22Rv1 (cell line): ENCODE results near the gene OTX2.

Experiments
- H3K27ac ChIP-seq: fragments of 450-650 bp; 2 replicates; pipeline ENCODE4 v1.5.1; 2017
- ZFX ChIP-seq: fragments of 450-650 bp; IDR thresholded peaks from 2 replicates; pipeline ENCODE4 v1.6.1; 2017; ENCODE audit warnings: antibody characterized with exemption, borderline replicate concordance
- TF ChIP-seq, protein P1 (sequence below): fragments of 450-650 bp; IDR thresholded peaks from 2 replicates; pipeline ENCODE4 v1.5.1; 2017; ENCODE audit warnings: mild to moderate bottlenecking

OTX2 gene

DNA sequence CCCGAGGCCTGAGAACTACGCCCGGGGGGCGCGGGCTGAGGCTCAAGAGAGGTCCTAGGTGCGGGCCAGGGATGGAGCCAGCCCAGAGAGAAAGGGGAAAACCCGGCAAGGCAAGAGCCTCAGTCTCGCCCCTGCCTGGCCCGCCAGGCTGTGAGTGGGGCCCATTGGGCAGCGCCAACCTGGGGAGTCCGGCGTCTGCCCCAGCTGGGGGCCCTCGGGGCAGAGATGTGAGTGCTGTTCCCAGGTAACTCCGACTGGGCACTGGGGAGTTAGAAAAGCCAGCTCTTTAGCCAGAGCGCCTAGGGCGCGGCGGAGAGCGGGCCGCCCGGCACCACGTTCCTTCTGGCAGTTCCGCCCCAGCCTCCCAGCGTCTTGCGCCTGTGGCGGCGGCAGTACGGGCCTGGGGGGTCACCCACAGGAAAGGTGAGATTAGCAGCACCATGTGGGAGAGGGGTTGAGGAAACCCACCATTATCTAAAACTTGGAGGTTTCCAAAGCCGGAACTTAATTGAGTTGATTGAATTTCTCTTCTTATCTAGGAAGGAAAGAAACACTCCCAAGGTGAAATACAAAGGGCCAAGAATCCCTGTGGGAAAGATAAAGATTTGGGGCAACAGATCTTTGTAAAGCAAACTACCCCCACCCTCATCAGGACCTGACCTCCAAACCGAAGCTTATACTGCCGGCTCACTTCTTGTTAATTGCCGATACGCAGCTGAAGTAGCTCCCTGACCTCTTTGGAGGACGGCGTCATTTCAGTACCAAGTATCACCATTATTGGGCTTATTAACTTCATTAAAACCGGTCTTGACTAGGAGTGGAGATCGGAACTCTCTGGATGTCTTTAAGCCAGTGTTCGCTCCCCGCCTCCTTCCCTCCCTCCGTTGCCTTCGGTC lies 11.6 kb downstream of the OTX2 start:
- no peak overlapping the region for H3K27ac ChIP-seq
- TF ChIP-seq ZFX: no peak
- TF ChIP-seq, protein P1, sequence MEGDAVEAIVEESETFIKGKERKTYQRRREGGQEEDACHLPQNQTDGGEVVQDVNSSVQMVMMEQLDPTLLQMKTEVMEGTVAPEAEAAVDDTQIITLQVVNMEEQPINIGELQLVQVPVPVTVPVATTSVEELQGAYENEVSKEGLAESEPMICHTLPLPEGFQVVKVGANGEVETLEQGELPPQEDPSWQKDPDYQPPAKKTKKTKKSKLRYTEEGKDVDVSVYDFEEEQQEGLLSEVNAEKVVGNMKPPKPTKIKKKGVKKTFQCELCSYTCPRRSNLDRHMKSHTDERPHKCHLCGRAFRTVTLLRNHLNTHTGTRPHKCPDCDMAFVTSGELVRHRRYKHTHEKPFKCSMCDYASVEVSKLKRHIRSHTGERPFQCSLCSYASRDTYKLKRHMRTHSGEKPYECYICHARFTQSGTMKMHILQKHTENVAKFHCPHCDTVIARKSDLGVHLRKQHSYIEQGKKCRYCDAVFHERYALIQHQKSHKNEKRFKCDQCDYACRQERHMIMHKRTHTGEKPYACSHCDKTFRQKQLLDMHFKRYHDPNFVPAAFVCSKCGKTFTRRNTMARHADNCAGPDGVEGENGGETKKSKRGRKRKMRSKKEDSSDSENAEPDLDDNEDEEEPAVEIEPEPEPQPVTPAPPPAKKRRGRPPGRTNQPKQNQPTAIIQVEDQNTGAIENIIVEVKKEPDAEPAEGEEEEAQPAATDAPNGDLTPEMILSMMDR: no peak

DNA sequence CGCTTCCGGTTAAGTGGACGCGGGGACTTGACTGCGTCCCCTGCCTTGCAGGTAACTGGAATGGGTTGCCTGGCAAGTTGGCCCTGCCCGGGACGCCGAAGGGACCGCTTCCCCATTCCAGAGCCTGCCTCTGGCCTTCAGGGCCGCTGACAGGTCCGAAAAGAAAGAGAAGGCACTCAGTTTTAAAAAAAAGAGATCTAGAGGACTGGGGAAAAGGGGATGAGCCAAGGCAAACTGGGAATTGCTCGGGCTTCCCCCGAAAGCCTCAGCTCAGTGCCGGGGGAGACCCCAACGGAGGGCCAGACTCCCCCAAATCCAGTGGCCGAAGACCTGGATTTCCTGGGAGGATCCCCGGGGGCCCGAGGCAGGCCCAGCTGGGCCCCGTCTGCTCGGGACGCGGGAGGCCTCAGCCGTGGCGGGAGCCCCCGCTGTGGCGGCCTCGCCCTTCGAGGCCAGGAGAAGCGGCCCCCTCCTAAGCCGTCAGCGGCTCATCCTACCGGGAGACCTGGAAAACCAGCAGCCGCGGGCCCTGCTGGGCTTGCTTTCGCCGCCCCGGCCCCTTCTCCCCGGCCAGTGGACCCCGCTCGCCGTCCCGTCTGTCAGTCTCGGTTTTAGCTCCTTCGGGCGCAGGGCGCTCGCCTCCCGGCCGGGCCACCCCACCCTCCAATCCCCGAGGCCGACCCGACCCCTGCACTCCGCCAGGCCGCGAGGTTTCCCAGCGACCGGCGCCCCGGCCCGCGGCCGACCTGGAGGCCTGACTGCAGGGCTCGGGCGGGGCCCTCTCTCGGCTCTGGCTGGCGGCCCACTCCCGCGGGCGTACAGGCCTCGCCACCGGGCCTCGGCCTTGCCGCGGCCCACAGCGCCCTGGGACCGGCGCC lies 12.5 kb downstream of the OTX2 start:
- no peak overlapping the region for H3K27ac ChIP-seq
- TF ChIP-seq, protein P1: no peak
- TF ChIP-seq ZFX: no peak

DNA sequence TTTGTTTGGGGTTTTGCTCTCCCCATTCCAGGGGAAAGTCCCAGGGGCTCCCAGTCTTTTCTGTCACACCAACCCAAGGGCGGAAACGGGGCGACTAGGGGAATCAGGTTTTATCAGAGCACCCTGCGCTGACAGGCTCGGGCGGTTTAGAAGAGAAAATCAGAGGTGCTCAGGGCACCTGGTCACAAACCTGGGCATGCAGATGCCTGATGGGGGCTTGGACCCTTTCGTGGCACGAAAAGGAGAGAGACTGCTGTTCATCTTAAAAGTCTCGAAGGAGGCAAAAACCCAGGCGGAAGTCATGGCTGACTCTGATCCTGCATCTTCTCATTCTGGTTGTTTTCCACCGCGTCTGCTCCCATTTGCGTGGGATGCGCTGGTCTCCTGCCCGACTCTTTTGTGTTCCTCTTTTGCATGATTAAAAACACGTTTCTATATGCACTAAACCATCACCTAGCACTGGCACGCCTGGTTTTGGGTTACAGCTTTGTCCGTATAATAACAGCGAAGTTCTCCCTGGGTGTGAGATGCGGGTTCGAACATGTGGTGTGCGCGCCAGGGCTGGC lies 13.2 kb downstream of the OTX2 start:
- H3K27ac ChIP-seq: no peak overlapping the region
- TF ChIP-seq ZFX: no peak
- TF ChIP-seq, protein P1: no peak

DNA sequence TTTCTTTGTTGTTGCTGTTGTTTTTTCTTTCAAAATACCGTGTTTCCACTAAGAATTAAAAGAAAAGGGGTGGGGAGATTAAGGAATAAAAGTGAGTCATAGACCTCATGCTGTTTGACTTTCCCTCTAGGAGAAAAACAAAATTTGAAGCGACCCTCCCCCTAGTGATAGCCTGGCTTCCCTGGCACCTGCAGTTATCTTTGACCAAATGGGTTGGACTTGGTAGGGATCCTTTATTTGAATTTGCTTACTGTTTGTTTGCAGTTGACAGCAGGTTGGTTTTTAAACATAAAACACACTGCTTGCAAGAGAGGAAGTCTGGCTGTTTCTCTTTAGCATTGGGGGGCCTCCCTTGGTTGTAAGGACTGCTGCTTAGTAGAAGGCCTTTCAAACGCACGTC lies 14.0 kb downstream of the OTX2 start:
- no peak for TF ChIP-seq ZFX
- TF ChIP-seq, protein P1: no peak
- H3K27ac ChIP-seq: no peak overlapping the region

DNA sequence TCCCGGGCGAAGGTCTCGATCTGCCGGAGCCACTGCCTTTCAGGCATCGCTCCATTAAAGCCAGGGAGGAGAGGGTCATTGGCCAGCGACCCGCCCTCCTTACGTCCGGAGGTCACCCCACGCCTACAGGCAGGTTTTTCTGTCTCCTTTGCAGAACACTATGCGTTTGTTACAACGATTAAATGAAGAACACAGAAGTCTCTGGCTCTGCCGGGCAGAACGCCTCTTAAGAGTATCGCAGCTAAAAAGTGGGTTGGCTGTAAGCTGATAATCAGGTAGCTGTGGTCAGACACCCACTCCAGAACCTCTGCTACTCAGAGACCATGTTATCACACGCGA lies 15.0 kb downstream of the OTX2 start:
- no peak for TF ChIP-seq ZFX
- TF ChIP-seq, protein P1: no peak
- no peak overlapping the region for H3K27ac ChIP-seq

DNA sequence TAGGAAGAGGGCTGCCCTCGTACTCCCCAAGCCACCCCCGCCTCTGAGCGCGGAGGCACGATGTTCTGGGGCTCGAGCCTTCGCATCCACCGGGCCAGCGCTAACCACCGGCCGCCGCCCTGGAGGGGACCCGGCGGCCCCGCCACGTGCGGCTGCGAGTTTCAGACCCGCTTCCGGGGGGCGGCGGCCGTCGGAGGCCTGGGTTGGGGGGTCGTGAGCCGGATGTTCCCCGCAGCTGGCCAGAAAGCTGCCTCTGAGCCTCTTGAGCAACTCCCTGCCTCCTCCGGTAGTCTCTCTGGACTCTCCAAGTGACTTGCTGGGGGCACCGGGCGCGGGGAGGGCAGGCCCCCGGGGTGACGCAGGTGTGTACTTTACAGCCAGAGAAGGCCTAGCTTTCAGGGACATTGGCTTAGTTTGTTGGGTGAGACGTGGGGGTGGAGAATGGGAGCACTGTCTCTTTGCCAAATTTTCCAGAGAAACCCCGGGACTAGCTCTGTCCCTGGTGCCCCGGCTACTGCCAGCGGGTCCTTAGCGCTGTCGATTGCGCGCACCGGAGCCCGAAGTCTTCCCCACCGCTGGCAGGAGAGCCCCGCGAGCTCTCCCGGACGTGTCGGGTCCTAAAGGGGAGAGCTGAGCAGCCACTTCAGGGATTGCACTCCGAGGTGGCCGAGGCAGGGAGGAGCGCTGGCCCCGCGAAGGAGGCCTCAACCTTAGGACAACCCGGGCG lies 15.6 kb downstream of the OTX2 start:
- TF ChIP-seq ZFX: no peak
- TF ChIP-seq, protein P1: no peak
- no peak overlapping the region for H3K27ac ChIP-seq
